HFFc6 (cell line): ENCODE data around the gene MBD3L3. TPM values are rescaled to one million over a fixed set of nuclear protein-coding genes. Genes with fewer than 3 reads are reported as not detected.
A peak's percentile ranks its signal among the peaks of the same experiment; 100 is the strongest.
"Not testable (repeated sequence)": the region's sequence is repeated elsewhere in the genome, so short reads cannot be mapped to it uniquely, and the experiment has no call there.

Experiments
- DNase-seq: peaks from one replicate; pipeline ENCODE4 v3.0.0-alpha.2; 2018
- H3K27ac Mint-ChIP-seq: 2 replicates; pipeline ENCODE4 v1.8.0; 2020; ENCODE audit warnings: mild to moderate bottlenecking, mixed read lengths
- H3K27me3 Mint-ChIP-seq: 2 replicates; pipeline ENCODE4 v1.8.0; 2021; ENCODE audit warnings: mild to moderate bottlenecking, moderate library complexity, mixed read lengths; ENCODE audit not compliant: insufficient read depth
- H3K36me3 Mint-ChIP-seq: 2 replicates; pipeline ENCODE4 v1.8.0; 2021; ENCODE audit warnings: low read depth, mixed read lengths
- H3K4me1 Mint-ChIP-seq: 2 replicates; pipeline ENCODE4 v1.8.0; 2020; ENCODE audit warnings: low read depth, mixed read lengths
- H3K4me3 Mint-ChIP-seq: 2 replicates; pipeline ENCODE4 v1.8.0; 2020; ENCODE audit warnings: mild to moderate bottlenecking, moderate library complexity, mixed read lengths
- H3K9me3 Mint-ChIP-seq: 2 replicates; pipeline ENCODE4 v1.8.0; 2020; ENCODE audit warnings: mild to moderate bottlenecking, mixed read lengths
- CTCF ChIP-seq: fragments of 200-600 bp; sonication (generic); IDR thresholded peaks from 2 replicates; pipeline ENCODE4 v1.5.0; 2021; ENCODE audit warnings: antibody characterized with exemption, mild to moderate bottlenecking
- long read RNA-seq: library from polyadenylated mRNA; unstranded; transcript quantifications from one replicate; pipeline ENCODE4 v2.0.0, GENCODE V29; 2019
- total RNA-seq, 6 experiments: library from RNA; stranded (reverse); fragmentation: NEBNext Ultra II Directional; extraction: Animal tissue kit (Norgen Biotek cat#: 25700); gene quantifications; 2 replicates in 1 of 6; 3 replicates in 5 of 6; pipeline ENCODE4 v1.2.3, GENCODE V29; 2021

Gene MBD3L3
- total RNA-seq, result not detected
- long read RNA-seq, result 0 reads

- H3K4me3 Mint-ChIP-seq, DNase-seq, H3K27ac Mint-ChIP-seq, H3K9me3 Mint-ChIP-seq, H3K27me3 Mint-ChIP-seq, H3K36me3 Mint-ChIP-seq, H3K4me1 Mint-ChIP-seq: not testable (repeated sequence)
These were observed at the start of gene MBD3L3 for GRCh38 chr19:7058576-7058975. Gene MBD3L3 (minus strand): TSS chr19:7058676. CDS start chr19:7058605, 71 bp downstream.

DNA sequence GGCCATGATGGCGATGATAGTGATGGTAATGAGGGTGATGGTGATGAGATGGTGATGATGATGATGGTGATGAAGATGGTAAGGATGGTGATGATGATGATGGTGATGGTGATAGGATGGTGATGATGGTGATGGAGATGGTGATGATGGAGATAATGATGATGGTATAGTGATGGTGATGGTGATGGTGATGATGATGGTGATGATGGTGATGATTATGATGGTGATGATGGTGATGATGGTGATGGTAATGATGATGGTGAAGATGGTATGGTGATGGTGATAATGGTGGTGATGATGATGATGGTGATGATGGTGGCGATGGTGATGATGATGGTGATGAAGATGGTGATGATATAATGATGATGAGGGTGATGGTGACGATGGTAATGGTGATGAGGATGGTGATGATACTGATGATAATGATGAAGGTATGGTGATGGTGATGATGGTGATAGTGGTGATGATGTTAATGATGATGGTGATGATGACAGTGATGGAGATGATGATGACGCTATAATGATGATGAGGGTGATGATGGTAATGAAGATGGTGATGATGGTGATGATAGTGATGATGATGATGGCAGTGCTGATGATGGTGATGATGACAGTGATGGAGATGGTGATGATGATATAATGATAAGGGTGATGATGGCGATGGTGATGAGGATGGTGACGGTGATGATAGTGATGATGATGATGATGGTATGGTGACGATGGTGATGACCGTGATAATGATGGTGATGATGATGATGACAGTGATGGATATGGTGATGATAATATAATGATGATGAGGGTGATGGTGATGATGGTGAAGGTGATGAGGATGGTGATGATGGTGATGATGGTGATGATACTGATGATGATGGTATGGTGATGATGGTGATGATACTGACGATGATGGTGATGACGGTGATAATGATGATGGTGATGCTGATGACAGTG, 48.5 kb upstream of the MBD3L3 start:
- H3K27me3 Mint-ChIP-seq, result no peaks in the 10 kb centered on the region
- DNase-seq, result no peak
- TF ChIP-seq CTCF, result no peak
- no peaks in the 10 kb centered on the region for H3K36me3 Mint-ChIP-seq
- H3K4me1 Mint-ChIP-seq, result no peaks in the 10 kb centered on the region
- H3K27ac Mint-ChIP-seq, result no peak overlapping the region
- H3K9me3 Mint-ChIP-seq, result no peaks in the 10 kb centered on the region
- H3K4me3 Mint-ChIP-seq, result no peak overlapping the region

GRCh38 chr19:7104747-7105447, 46.4 kb upstream of the MBD3L3 start:
- TF ChIP-seq CTCF, result no peak
- no peak for DNase-seq
- no peaks in the 10 kb centered on the region for H3K36me3 Mint-ChIP-seq
- no peak overlapping the region for H3K4me3 Mint-ChIP-seq
- H3K4me1 Mint-ChIP-seq, result 0 out of 2 replicates have a peak, but pooled peaks cover 1% of the 10 kb centered on the region
- H3K27ac Mint-ChIP-seq, result no peak overlapping the region
- no peaks in the 10 kb centered on the region for H3K9me3 Mint-ChIP-seq
- H3K27me3 Mint-ChIP-seq, result peaks cover 2% of the 10 kb centered on the region; the same call in 1 of the 2 replicates

DNA sequence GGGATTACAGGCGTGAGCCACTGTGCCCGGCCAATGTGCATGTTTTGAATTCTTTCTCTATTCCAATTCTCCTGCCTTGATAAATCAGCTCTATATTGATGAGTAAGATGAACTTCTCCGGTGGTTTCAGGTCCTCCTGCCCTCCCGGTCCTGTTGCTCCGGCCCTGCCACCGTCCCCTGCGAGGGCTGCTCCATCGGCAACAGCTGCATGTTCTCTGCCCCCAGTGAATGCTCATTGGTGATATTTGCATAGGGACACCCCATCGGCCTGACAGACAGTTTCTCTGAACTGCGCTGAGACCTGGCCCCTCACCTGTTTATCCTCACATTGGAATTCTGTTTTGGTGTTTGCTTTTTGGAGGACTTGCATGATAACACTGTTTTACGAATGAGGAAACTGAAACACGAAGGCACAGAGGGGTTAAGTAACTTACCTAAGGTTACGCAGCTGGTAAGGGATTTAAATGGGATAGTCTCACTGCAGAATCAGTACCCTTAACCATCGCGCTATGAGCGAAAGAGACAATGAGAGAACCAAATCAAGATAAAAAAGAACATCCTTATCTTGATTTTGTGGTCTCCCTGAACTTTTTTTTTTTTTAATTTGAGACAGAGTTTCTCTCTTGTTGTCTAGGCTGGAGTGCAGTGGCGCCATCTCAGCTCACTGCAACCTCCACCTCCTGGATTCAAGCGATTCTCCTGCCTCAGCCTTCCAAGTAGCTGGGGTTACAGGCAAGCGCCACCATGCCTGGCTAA, 43.2 kb upstream of the MBD3L3 start:
- Mint-ChIP-seq H3K4me1 (peaks cover 14% of the 10 kb centered on the region), H3K27ac (no peak overlapping the region), H3K9me3 (peaks cover under 1% of the 10 kb centered on the region), H3K36me3 (peaks cover 13% of the 10 kb centered on the region; the same call in 1 of the 2 replicates), H3K27me3 (peaks cover 4% of the 10 kb centered on the region), H3K4me3 (no peak overlapping the region)
- no peak for DNase-seq
- TF ChIP-seq CTCF, result no peak

GRCh38 chr19:7099597-7099921, 41.1 kb upstream of the MBD3L3 start:
- Mint-ChIP-seq H3K9me3 (peaks cover 20% of the 10 kb centered on the region), H3K27me3 (peaks cover 4% of the 10 kb centered on the region), H3K4me3 (peak overlapping the region; percentile 94), H3K36me3 (peaks cover 26% of the 10 kb centered on the region), H3K4me1 (peaks cover 14% of the 10 kb centered on the region), H3K27ac (peak overlapping the region; percentile 94)
- TF ChIP-seq CTCF, result no peak
- no peak for DNase-seq
